A673 (cell line): Measurements from ENCODE around the gene PPP2R3B.

ENCODE experiments used
- EZH2 ChIP-seq: fragments of 200-600 bp; sonication (generic); IDR thresholded peaks from 2 replicates; pipeline ENCODE4 v1.6.1; 2017; ENCODE audit warnings: borderline replicate concordance, low read depth, mild to moderate bottlenecking, mixed read lengths, antibody characterized with exemption, low read length; ENCODE audit not compliant: poor library complexity, severe bottlenecking
- TF ChIP-seq, protein P1 (sequence below): fragments of 300-800, 200-600 bp; sonication (generic); conservative IDR thresholded peaks from 2 replicates; pipeline ENCODE4 v1.5.1; 2017; ENCODE audit warnings: low read depth, mild to moderate bottlenecking, antibody characterized with exemption, low read length, moderate library complexity, mixed read lengths

DNA sequence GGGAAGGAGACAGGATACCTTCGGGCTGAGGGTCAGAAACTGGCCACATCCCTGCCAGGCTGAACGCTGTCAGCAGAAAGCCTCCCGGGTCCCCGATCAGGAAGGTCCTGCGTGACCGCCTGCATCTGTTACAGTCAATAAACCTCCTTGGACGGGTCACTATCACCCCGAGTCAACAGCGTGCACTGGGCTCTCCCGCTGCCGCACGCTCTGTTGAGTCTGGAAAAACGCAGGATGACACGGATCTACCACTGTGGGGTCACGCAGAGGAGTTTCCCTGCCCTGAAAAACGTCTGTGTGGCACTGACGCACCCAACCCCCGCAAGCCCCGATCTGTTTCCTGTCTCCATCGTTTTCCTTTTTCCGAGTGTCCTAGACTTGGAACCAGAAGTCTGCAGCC, 12.1 kb downstream of the PPP2R3B start:
- TF ChIP-seq, protein P1, sequence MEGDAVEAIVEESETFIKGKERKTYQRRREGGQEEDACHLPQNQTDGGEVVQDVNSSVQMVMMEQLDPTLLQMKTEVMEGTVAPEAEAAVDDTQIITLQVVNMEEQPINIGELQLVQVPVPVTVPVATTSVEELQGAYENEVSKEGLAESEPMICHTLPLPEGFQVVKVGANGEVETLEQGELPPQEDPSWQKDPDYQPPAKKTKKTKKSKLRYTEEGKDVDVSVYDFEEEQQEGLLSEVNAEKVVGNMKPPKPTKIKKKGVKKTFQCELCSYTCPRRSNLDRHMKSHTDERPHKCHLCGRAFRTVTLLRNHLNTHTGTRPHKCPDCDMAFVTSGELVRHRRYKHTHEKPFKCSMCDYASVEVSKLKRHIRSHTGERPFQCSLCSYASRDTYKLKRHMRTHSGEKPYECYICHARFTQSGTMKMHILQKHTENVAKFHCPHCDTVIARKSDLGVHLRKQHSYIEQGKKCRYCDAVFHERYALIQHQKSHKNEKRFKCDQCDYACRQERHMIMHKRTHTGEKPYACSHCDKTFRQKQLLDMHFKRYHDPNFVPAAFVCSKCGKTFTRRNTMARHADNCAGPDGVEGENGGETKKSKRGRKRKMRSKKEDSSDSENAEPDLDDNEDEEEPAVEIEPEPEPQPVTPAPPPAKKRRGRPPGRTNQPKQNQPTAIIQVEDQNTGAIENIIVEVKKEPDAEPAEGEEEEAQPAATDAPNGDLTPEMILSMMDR, result no peak
- no peak for TF ChIP-seq EZH2
